Ureter (tissue), 1 donor: Measurements from ENCODE around the gene FLOT2. TPM values are rescaled to one million over a fixed set of nuclear protein-coding genes. Genes with fewer than 3 reads are reported as not detected.
"Not testable (repeated sequence)": the region's sequence is repeated elsewhere in the genome, so short reads cannot be mapped to it uniquely, and the experiment has no call there.

Experiments
- DNase-seq: peaks from one replicate; pipeline ENCODE4 v3.0.0-alpha.2; 2020; ENCODE audit warnings: low spot score
- total RNA-seq: library from RNA; stranded (reverse); gene quantifications from one replicate; pipeline ENCODE4 v1.2.4, GENCODE V29; 2023
- donor health status: DM: yes; HTN: yes; CAD: no.

FLOT2 gene
- total RNA-seq, 1 donor from 2014 or later: 255 TPM

DNA sequence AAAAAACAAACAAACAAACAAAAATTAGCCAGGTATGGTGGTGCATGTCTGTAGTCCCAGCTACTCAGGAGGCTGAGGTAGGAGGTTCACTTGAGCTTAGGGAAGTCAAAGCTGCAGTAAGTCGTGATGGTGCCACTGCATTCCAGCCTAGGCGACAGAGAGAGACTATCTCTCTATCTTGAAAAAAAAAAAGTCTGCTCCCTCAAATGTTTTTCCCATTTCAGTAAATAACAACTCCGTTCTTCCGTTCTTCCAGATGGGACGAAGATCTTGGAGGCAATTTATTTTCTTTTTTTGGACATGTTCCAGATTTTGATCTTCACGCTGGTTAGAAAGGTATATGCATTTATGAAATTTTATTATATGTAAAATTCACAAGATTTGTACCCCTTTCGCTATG is 23.7 kb downstream of the FLOT2 start:
- no peak for DNase-seq

DNA sequence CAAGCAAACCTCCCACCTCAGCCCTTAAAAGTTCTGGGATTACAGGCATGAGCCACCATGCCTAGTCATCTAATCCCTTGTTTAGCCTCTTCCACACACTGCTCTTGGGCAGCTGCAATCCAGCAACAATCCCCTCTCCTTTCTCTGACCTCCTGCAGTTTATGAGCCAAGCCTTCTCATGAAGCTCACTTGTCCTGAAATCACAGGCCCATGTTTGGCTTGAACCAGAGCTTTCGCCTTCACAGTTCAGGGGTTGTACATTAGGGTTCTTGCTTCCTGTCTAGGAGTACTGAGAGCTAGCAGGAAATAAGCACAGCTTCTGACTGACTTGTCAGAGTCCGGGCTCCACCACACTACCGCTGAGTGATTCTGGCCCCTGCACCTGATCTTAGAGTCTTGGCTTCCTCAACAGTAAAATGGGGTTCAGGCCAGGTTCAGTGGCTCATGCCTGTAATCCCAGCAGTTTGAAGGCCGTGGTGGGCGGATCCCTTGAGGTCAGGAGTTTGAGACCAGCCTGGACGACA is 26.4 kb downstream of the FLOT2 start:
- no peak for DNase-seq

DNA sequence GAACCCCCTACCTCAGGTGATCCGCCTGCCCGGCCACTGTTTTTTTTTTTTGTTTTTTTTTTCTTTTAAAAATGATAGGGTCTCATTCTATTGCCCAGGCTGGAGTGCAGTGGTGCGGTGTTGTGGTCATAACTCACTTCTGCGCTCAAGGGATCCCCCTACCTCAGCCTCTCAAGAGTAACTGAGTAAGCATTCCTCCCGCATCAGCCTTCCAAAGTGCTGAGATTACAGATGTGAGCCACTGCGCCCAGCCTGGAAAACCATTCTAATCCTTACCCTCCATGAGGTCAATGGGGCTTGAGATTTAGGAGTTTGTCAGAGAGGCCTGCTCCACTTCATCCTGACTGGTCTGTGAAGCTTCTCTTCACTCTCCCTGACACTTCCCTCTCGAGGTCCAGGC is 30.3 kb downstream of the FLOT2 start:
- no peak for DNase-seq

DNA sequence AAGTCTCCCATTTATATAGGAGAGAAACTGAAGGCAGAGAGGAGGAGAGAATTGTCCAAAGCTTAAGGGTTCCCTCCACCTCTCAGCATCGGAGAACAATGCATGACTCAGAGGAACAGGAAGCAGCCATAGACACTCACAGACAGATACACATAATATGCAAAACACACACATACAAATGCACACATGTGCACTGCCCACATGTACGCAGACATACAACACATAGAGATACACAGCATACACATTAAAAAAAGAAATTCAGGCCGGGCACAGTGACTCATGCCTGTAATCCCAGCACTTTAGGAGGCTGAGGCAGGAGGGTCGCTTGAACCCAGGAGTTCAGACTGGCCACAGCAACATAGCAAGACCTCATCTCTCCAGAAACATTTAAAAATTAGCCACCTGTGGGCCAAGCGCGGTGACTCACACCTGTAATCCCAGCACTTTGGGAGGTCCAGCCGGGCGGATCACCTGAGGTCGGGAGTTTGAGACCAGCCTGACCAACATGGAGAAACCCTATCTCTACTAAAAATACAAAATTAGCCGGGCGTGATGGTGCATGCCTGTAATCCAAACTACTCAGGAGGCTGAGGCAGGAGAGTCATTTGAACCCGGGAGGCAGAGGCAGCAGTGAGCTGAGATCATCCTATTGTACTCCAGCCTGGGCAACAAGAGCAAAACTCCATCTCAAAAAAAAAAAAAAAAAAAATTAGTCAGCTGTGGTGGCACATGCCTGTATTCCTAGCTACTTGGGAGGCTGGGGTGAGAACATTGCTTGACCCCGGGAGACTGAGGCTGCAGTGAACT is 31.4 kb downstream of the FLOT2 start:
- no peak for DNase-seq

DNA sequence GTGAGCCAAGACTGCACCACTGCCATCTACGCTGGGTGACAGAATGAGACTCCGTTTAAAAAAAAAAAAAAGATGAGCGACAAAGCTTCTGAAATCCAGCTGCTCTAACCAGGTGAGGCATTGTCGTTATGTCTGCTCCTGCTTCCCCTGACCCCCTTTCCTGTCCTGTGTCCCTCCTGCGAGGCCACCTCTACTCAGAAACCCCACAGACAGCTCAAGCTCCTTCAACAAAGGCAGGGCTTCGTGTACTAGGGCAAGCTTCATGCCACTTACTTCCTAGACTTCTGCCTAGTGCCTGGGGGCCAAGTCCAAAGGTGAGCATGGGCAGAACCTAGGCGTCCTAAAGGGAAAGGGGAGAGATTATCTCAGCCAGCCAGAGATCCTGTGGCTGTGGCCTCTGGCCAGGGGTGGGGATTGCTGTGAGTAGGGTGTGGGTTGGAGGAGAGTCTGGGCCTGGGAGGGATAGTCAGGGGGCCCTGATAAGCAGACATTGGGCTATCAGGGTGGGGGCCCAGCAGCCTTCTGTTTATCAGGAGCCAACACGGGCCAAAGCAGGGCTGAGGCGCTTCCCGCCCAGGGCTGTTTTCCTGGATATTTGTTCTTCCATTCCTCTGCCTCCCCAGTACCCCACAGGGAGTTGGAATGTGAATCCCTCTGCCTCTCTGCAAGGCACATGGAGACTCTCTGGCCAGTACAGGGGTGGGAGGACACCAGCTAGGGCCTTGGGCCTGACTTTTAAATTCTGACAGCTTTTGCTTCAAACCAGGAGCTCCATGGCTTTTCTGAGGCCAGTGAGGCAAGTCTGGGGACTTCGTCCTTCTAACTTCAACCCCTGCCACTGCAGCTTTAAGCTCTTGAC is 32.3 kb downstream of the FLOT2 start:
- DNase-seq: no peak

DNA sequence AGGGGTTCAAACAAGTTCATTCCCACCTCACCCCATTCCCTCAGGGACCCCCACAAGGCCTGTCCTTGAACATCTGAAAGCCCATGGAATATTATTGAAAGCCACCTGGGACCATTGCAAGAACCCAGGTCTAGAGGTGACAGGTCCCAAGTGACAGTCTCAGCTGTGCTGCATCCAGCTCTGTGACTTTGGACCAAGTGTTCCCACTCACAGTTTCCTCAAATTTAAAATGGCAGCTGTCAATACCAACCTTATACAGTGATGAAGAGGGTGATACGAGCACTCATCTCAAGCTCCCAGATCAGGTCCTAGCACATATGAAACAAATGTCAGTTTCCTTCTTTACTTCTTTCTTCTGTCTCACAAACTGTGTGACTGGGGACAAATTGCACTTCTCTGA is 33.6 kb downstream of the FLOT2 start:
- DNase-seq: no peak

DNA sequence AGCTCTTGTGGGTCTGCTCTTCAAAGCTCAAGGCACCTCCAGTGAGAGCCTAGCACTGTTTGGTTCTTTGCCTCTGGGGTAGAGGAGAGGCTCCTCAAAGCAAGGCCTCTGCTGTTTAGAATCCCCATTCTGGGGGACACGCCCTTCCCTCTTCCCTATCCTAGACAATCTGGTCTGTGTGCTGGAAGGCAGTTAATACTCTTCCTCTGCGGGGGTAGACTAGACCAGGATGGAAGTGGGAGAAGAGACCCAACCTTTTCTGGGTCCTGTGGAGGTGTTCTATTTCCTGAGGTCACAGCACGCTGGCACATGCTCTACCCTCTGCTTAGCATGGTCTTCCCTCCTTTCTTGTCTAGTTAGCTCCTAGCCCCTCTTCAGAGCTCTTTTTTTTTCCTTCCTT is 35.0 kb downstream of the FLOT2 start:
- no peak for DNase-seq

DNA sequence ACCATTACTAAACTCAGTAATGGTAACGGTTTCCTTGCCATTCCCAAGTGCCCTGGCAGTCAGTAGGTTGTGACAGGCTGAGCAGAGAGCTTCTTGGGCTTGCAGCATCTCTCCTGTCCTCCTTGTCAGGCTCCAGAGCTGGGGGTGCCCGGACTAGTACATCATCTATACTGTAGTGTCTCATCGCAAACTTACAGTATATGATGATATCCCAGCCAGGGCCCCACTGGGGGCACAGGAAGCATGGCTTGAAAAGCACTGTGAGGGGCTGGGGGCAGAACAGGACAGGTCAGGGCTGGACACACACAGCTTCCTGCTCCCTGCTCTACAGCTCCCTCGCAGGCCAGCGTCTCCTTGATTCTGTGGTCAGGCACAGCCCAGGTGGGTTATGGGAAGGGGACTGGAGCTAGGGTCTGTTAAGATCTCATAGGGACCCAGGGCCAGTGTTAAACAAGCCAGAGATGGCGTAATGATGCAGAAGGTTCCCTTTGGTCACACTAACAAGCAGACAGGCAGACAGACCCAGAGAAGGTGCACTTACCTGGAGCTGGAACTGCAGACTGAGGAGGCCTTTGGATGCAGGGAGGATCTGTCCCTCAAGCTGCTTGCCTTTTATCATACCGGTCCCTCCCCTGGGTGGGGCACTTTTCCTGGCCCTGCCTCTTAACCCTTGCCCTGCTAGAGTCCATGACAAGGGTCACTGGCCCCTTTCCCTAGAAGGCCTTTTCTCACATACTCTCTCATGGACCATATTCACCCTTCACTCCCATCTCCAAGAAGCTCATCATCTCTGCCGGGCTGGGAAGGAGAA is 35.9 kb downstream of the FLOT2 start:
- DNase-seq: no peak

DNA sequence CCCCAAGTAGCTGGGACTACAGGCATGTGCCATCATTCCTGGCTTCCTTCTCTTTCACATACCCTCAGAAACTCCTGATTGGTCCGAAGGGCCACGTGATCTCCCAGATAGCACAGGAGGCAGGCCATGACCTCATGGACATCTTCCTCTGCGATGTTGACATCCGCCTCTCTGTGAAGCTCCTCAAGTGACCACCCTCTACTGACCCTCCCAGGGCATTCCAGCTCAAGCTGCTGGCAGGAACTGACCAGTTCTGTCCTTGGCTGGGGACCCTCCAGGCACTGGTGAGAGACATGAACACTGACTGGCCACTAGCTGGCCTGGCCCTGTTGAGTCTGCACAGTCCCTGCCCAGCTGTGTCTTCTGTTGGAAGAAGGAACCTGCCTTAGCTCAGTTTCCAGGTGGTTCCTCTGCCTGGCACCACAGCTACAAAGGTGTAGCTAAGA is 37.1 kb downstream of the FLOT2 start:
- DNase-seq: no peak

DNA sequence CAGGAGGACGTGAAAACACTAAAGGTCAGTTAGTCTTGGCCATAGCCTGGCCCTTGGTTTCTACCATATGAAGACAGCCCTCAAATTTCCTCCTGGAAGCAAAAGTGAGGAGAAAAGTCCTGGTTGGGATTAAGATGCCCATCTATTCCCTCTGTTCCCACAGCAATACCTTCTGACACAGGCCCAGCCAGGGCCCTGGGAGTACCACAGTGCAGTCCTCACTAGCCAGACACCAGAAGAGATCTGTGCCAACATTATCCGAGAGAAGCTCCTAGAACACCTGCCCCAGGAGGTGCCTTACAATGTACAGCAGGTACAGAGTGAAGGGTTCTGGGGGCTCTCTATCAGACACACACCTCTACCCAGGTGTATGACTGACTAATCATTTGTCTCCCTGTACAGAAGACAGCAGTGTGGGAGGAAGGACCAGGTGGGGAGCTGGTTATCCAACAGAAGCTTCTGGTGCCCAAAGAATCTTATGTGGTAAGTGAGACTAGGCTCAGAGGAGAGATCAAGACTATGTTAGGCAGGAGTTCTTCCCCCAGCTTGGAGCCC is 38.7 kb downstream of the FLOT2 start:
- no peak for DNase-seq

DNA sequence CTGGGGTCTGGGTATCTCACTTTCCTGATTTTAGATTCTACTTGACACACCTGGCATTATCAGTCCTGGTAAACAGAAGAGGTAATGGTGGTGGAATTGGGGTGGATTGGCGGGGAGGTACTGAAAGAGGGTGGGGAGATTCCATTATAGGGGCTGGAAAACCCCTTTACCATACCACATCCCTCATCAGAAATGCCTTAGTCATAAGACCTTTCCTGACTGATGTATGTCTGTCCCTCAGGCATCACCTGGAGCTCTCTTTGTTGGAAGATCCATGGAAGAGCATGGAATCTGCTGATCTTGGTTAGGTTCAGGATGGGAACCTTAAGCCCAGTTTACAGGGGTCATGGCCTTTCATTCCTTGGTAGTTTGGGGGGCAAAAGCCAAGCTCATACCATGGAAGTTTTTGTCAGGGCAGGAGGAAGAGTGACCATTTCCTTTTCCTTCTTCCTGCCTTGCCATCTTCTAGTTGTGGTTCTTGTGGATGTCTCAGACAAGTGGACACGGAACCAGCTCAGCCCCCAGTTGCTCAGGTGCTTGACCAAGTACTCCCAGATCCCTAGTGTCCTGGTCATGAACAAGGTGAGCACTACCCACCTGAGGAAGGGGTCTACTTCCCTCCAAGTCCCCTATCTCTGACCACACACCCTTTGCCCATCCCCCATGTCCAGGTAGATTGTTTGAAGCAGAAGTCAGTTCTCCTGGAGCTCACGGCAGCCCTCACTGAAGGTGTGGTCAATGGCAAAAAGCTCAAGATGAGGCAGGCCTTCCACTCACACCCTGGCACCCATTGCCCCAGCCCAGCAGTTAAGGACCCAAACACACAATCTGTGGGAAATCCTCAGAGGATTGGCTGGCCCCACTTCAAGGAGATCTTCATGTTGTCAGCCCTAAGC is 39.4 kb downstream of the FLOT2 start:
- no peak for DNase-seq

DNA sequence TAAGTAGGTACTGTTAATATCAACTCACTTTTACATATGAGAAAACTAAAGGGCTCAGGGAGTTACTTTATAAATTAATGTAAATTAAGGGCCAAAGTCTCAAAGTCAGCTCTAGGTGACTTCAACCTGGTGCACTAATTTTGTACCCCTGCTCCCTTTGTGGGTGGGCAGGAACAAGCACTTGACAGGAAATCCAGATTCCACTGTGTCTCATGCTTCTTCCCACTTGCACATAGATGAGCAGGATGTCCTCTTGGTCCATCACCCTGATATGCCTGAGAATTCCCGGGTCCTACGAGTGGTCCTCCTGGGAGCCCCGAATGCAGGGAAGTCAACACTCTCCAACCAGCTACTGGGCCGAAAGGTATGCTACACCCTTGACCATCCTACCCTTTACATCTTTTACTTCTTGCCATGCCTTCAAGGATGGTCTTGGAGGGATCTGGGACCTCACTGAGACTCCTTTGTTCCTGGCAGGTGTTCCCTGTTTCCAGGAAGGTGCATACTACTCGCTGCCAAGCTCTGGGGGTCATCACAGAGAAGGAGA is 41.4 kb downstream of the FLOT2 start:
- DNase-seq: no peak

DNA sequence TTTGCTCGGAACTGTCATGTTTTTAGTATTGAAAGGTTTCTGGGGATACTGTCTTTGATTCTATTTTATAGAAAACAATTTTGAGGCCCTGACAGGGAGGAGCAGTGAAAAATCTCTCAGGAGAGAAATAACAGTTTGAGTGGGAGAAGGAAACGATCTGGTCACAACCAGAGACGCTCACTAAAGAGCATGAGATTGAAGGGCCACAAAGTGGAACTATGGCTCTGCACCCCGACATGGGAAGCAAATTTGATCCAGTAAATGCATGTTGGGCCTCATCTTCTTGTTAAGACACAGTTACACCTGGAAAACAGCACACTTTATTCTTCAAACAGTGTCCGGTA is 42.2 kb downstream of the FLOT2 start:
- no peak for DNase-seq

DNA sequence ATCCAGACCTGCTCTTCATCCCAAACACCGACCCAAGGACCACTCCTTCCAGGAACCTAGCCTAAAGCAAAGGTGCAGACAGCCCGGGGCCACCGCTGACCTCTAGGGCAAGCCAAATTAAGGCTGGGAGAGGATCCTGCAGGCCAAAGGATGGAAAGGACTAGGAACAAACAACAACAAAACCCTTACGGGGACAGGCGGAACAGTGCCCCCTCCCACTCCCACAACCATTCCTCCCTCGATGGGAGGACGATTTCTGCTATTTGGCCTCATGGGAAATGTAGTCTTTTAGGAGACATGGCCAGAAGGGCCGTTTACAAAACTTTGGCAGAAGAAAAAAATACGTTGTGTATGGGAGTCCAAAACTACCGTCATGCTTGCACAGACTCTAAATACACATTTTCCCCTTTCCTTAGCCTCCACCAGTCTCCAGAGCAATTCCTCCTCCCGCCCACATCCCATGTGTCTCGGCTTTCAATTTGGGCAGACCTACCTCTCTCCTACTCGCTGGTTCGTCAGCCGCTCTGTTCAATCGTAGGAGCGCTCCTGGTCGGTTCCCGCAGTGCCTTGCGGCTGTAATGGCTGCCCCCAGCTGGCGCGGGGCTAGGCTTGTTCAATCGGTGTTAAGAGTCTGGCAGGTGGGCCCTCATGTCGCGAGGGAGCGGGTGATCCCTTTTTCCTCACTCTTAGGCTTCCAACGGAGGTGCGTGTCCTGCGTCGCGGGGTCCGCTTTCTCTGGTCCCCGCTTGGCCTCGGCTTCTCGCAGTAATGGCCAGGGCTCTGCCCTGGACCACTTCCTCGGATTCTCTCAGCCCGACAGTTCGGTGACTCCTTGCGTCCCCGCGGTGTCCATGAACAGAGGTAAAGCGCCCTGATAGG is 42.8 kb downstream of the FLOT2 start, which contains the start of gene ERAL1:
Gene ERAL1, plus strand, starts transcription at position 560 of the 879 bp plus-strand sequence. Its CDS starts 19 bp downstream, at position 579.
- DNase-seq: peak; percentile 84

DNA sequence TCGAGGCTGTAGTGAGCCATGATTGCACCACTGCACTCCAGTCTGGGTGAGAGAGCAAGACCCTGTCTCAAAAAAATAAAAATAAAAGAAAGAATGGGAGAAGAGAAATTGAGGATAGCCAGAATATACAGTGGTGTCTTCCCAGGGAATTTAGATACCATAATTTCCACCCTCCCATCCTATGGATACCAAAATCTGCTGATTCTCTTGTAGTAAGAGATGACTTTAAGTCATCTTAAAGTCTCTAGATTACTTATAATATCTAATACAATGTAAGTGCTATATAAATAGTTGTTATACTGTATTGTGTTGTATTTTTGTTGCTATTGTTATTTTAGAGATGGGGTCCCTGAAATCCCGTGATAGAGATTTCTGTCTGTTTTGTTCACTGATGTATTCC is 44.2 kb downstream of the FLOT2 start:
- no peak for DNase-seq

DNA sequence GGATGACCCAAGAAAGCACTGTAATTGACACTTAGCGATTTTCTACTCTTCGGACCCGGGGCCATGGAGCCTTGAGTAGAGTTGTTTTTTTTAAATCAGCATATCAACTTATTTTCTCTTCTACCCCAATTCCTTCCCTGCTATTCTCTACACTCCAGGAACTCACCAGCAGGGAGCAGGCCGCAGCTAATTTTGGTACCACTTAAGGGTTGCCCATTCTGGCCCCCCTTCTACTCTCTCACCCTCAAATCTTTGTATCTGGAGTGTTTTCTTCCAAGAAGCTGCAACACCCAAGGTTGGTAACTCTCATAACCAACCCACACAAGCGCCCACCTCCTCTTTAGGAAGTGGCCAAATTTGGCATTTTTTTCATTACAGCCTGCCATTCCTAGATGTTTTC is 48.3 kb downstream of the FLOT2 start:
- DNase-seq: no peak

DNA sequence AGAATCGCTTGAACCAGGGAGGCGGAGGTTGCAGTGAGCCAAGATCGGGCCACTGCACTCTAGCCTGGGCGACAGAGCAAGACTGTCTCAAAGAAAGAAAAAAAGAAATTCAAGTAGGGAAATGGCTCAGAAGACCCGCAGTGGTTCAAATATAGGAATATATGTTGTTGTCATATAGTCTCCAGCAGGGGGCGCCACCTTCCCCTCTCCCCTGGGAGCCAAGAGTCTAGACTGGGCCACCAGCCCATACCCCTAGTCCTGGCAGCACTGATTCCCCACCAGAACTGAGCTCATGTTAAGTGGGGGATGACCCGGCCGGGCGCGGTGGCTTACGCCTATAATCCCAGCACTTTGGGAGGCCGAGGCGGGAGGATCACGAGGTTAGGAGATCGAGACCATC is 48.9 kb downstream of the FLOT2 start:
- DNase-seq: not testable (repeated sequence)

DNA sequence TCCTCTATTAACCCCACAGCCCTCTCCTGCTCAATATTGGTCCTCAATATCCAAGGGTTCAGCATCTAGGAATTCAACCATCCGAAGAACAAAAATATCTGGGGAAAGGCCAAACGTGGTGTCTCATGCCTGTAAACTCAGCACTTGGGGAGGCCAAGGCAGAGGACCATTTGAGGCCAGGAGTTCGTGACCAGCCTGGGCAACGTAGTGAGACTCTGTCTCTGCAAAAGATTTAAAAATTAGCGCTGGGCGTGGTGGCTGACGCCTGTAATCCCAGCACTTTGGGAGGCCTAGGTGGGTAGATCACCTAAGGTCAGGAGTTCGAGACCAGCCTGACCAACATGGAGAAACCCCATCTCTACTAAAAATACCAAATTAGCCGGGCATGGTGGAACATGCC is 50.8 kb downstream of the FLOT2 start:
- not testable (repeated sequence) for DNase-seq

DNA sequence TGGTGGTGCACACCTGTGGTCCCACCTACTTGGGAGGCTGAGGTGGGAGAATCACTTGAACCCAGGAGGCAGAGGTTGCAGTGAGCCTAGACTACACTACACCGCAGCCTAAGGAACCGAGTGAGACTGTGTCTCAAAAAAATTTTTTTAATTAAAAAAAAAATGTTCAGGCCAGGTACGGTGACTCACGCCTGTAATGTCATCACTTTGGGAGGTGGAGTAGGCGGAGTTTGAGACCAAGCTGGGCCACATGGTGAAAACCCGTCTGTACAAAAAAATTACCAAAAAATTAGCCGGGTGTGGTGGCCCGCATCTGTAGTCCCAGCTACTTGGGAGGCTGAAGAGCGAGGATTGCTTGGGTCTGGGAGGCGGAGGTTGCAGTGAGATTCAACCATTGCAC is 51.3 kb downstream of the FLOT2 start:
- DNase-seq: no peak
